Kidney (tissue), 14 donors: ENCODE data around the gene ALDH9A1. TPM values are rescaled to one million over a fixed set of nuclear protein-coding genes. Genes with fewer than 3 reads are reported as not detected.

Experiments
- DNase-seq, 5 donors: peaks; one replicate each; pipeline ENCODE4 v3.0.0-alpha.2; 2013 to 2020
- FAIRE-seq: peaks from 2 replicates; lab custom pipeline; 2012; peaks lifted over from hg19 to GRCh38; lab: Jason Lieb, UNC
- H3K27ac ChIP-seq, 2 donors: one replicate each; pipeline ENCODE4 v1.7.0; 2013; ENCODE audit warnings: low read depth in 2 of 2, low read length in 2 of 2, inconsistent platforms in 1 of 2
- H3K27me3 ChIP-seq: one replicate; pipeline ENCODE4 v1.7.1; 2013; ENCODE audit warnings: low read length, inconsistent platforms; ENCODE audit not compliant: control insufficient read depth, insufficient read depth
- H3K36me3 ChIP-seq, 3 donors: one replicate each; pipeline versions ENCODE4 v1.7.0 to v1.7.1; 2013; ENCODE audit warnings: low read length in 3 of 3, control low read depth in 1 of 3, inconsistent platforms in 1 of 3; ENCODE audit not compliant: insufficient read depth in 3 of 3, control insufficient read depth in 2 of 3
- H3K4me1 ChIP-seq, 3 donors: one replicate each; pipeline versions ENCODE4 v1.7.0 to v1.7.1; 2013; ENCODE audit warnings: low read length in 3 of 3, inconsistent platforms in 1 of 3, low read depth in 1 of 3; ENCODE audit not compliant: control insufficient read depth in 2 of 3, insufficient read depth in 2 of 3
- H3K4me3 ChIP-seq, 3 donors: one replicate each; pipeline versions ENCODE4 v1.7.0 to v1.8.1; 2013; ENCODE audit warnings: low read length in 3 of 3, control low read depth in 1 of 3, inconsistent platforms in 1 of 3
- H3K9ac ChIP-seq, 3 donors: one replicate each; pipeline versions ENCODE4 v1.7.0 to v1.7.1; 2013; ENCODE audit warnings: low read length in 3 of 3, control low read depth in 1 of 3, inconsistent platforms in 1 of 3
- H3K9me3 ChIP-seq, 3 donors: one replicate each; pipeline versions ENCODE4 v1.7.0 to v1.7.1; 2013; ENCODE audit warnings: low read length in 3 of 3, control low read depth in 1 of 3, inconsistent platforms in 1 of 3; ENCODE audit not compliant: control insufficient read depth in 2 of 3, insufficient read depth in 1 of 3
- CTCF ChIP-seq: IDR thresholded peaks from 3 replicates; pipeline ENCODE4 v1.5.1; 2012; ENCODE audit warnings: mild to moderate bottlenecking, moderate library complexity, borderline replicate concordance; ENCODE audit not compliant: insufficient read depth; ENCODE audit errors: extremely low read depth
- intact Hi-C: fragments of 100-400 bp; cut with DNase I; formaldehyde crosslinking; loops from one replicate; pipeline ENCODE4 v1.11.1; 2022
- polyA plus RNA-seq: library from polyadenylated mRNA; stranded (reverse); fragments of 350-450 nt; fragmentation: Illumina TruSeq; extraction: RNeasy Lipid Tissue Mini Kit (QIAGEN cat#74804); gene quantifications from one replicate; pipeline ENCODE4 v1.2.3, GENCODE V29; 2014; ENCODE audit warnings: low read depth, low replicate concordance; ENCODE audit not compliant: insufficient read depth
- total RNA-seq: library from RNA; stranded (reverse); fragmentation: NEBNext Ultra II Directional; extraction: Animal tissue kit (Norgen Biotek cat#: 25700); gene quantifications from one replicate; pipeline ENCODE4 v1.2.1, GENCODE V29; 2021
- donor health status: control.
- donor health status: control.
- donor health status: control.
- donor health status: control.
- donor health status: control.
- donor health status: DM: yes; HTN: yes; CAD: no.
- donor health status: Normal renal cell carcinoma (clear cell type).

Gene ALDH9A1
- total and polyA plus RNA-seq, 2 donors from 2014 or later = 70.7 to 77.2 TPM

- Histone ChIP-seq H3K36me3 (peaks cover 3 to 27% (median 20%) of the 10 kb centered on the region in 3 donors), H3K9ac (no peak overlapping the region), H3K27me3 (no peaks in the 10 kb centered on the region), H3K4me1 (no peaks in the 10 kb centered on the region), H3K9me3 (no peaks in the 10 kb centered on the region), H3K27ac (no peak overlapping the region), H3K4me3 (no peak overlapping the region)
- FAIRE-seq = no peak
- no peak for TF ChIP-seq CTCF
- intact Hi-C loops = no loop called here
- no peak for DNase-seq
Measured at GRCh38 chr1:165675794-165676193, 22.6 kb downstream of the ALDH9A1 start.

- intact Hi-C loops = no loop called here
- peaks cover 3 to 20% (median 17%) of the 10 kb centered on the region in 3 donors for H3K36me3 ChIP-seq
- FAIRE-seq = no peak
Measured at GRCh38 chr1:165674599-165674998, 23.8 kb downstream of the ALDH9A1 start.

GRCh38 chr1:165671526-165671925 lies 26.8 kb downstream of the ALDH9A1 start:
- Histone ChIP-seq H3K9ac (no peak overlapping the region), H3K4me1 (no peaks in the 10 kb centered on the region), H3K36me3 (peaks cover 3 to 31% (median 23%) of the 10 kb centered on the region in 3 donors), H3K9me3 (no peaks in the 10 kb centered on the region), H3K27me3 (no peaks in the 10 kb centered on the region), H3K27ac (no peak overlapping the region), H3K4me3 (no peak overlapping the region)
- no peak for TF ChIP-seq CTCF
- FAIRE-seq (no peak), DNase-seq (no peak)
- intact Hi-C loops = no loop called here

More at GRCh38 chr1:165674599-165674998, 23.8 kb downstream of the ALDH9A1 start:
- TF ChIP-seq CTCF = no peak
- Histone ChIP-seq H3K4me1 (no peaks in the 10 kb centered on the region), H3K27me3 (no peaks in the 10 kb centered on the region), H3K27ac (no peak overlapping the region), H3K4me3 (no peak overlapping the region), H3K9me3 (no peaks in the 10 kb centered on the region), H3K9ac (no peak overlapping the region)
- DNase-seq = no peak

GRCh38 chr1:165668184-165668583 lies 30.2 kb downstream of the ALDH9A1 start:
- intact Hi-C loops = no loop called here
- H3K9me3 ChIP-seq = no peaks in the 10 kb centered on the region
- no peaks in the 10 kb centered on the region for H3K27me3 ChIP-seq
- H3K4me1 ChIP-seq = no peaks in the 10 kb centered on the region
- H3K36me3 ChIP-seq = peaks cover 0 to 57% (median 28%) of the 10 kb centered on the region in 3 donors
- H3K27ac ChIP-seq = no peak overlapping the region
- no peak for DNase-seq
- no peak overlapping the region for H3K9ac ChIP-seq
- no peak overlapping the region for H3K4me3 ChIP-seq
- no peak for FAIRE-seq
- no peak for TF ChIP-seq CTCF
